ENCODE measurements around the gene DGKD.

Gene DGKD

GRCh38 chr2:233314180-233314925 lies 39.9 kb upstream of the DGKD start:
- no peak overlapping the region for H3K4me3 ChIP-seq (ENCODE audit: low read depth, low read length)
- in situ Hi-C loops (cut with HindIII; ENCODE audit: low pct_ligation_motif_present, low sequenced_read_pairs) = no loop called here
- no peaks in the 10 kb centered on the region for H3K27me3 ChIP-seq (replicated peaks)
- no peak for TF ChIP-seq CTCF (IDR thresholded peaks at IDR 0.05; ENCODE audit: low read depth, low read length, missing control alignments)
- no peak overlapping the region for H3K27ac ChIP-seq
- no peaks in the 10 kb centered on the region for H3K36me3 ChIP-seq (replicated peaks)
- no peak for DNase-seq

- no peak for TF ChIP-seq CTCF (IDR thresholded peaks at IDR 0.05; ENCODE audit: low read depth, low read length, missing control alignments)
- in situ Hi-C loops (cut with HindIII; ENCODE audit: low pct_ligation_motif_present, low sequenced_read_pairs) = no loop called here
- Histone ChIP-seq H3K4me3 (ENCODE audit: low read depth, low read length) (no peak overlapping the region), H3K36me3 (replicated peaks) (no peaks in the 10 kb centered on the region), H3K27me3 (replicated peaks) (no peaks in the 10 kb centered on the region), H3K27ac (no peak overlapping the region)
- DNase-seq = no peak
These were observed 36.9 kb upstream of the DGKD start for GRCh38 chr2:233317196-233317943.

- no peaks in the 10 kb centered on the region for H3K36me3 ChIP-seq (replicated peaks)
- no peaks in the 10 kb centered on the region for H3K27me3 ChIP-seq (replicated peaks)
- H3K4me3 ChIP-seq (ENCODE audit: low read depth, low read length) = no peak overlapping the region
- in situ Hi-C loops (cut with HindIII; ENCODE audit: low pct_ligation_motif_present, low sequenced_read_pairs) = no loop called here
- TF ChIP-seq CTCF (IDR thresholded peaks at IDR 0.05; ENCODE audit: low read depth, low read length, missing control alignments) = no peak
- no peak for DNase-seq
- H3K27ac ChIP-seq = no peak overlapping the region
These were observed 35.0 kb upstream of the DGKD start for GRCh38 chr2:233319256-233319655.

GRCh38 chr2:233320470-233320869 lies 33.8 kb upstream of the DGKD start:
- no peak overlapping the region for H3K27ac ChIP-seq
- H3K4me3 ChIP-seq (ENCODE audit: low read depth, low read length) = no peak overlapping the region
- no peak for DNase-seq
- no peaks in the 10 kb centered on the region for H3K27me3 ChIP-seq (replicated peaks)
- no peaks in the 10 kb centered on the region for H3K36me3 ChIP-seq (replicated peaks)
- in situ Hi-C loops (cut with HindIII; ENCODE audit: low pct_ligation_motif_present, low sequenced_read_pairs) = no loop called here
- TF ChIP-seq CTCF (IDR thresholded peaks at IDR 0.05; ENCODE audit: low read depth, low read length, missing control alignments) = no peak

- in situ Hi-C loops (cut with HindIII; ENCODE audit: low pct_ligation_motif_present, low sequenced_read_pairs) = no loop called here
- TF ChIP-seq CTCF (IDR thresholded peaks at IDR 0.05; ENCODE audit: low read depth, low read length, missing control alignments) = no peak
- DNase-seq = no peak
- no peaks in the 10 kb centered on the region for H3K36me3 ChIP-seq (replicated peaks)
- no peak overlapping the region for H3K27ac ChIP-seq
- H3K4me3 ChIP-seq (ENCODE audit: low read depth, low read length) = no peak overlapping the region
- no peaks in the 10 kb centered on the region for H3K27me3 ChIP-seq (replicated peaks)
These were observed 33.1 kb upstream of the DGKD start for GRCh38 chr2:233321166-233321565.
